Lower lobe of right lung (tissue), 2 donors: ENCODE data around the gene LILRB4. TPM values are rescaled to one million over a fixed set of nuclear protein-coding genes. Genes with fewer than 3 reads are reported as not detected.
"Not testable (repeated sequence)": the region's sequence is repeated elsewhere in the genome, so short reads cannot be mapped to it uniquely, and the experiment has no call there.

Experiments
- ATAC-seq, 2 donors: fragments of 200-7000 bp; cut with Tn5 transposase; one replicate each; pipeline ENCODE4 v1.9.1; 2020 to 2022; ENCODE audit warnings: mild to moderate bottlenecking in 2 of 2, moderate library complexity in 2 of 2
- DNase-seq: peaks from one replicate; pipeline ENCODE4 v3.0.0-alpha.2; 2020
- H3K27ac ChIP-seq: fragments of 200-600 bp; one replicate; pipeline ENCODE4 v1.8.0; 2022
- H3K27me3 ChIP-seq: fragments of 200-600 bp; one replicate; pipeline ENCODE4 v1.8.0; 2022; ENCODE audit warnings: low read depth
- H3K36me3 ChIP-seq: fragments of 200-600 bp; one replicate; pipeline ENCODE4 v1.8.0; 2022; ENCODE audit warnings: mild to moderate bottlenecking
- H3K4me1 ChIP-seq: fragments of 200-600 bp; one replicate; pipeline ENCODE4 v1.8.0; 2022
- H3K4me3 ChIP-seq: fragments of 200-600 bp; one replicate; pipeline ENCODE4 v1.8.0; 2022; ENCODE audit warnings: mild to moderate bottlenecking
- H3K9me3 ChIP-seq: fragments of 200-600 bp; one replicate; pipeline ENCODE4 v1.8.0; 2022
- intact Hi-C: fragments of 100-400 bp; cut with DNase I; formaldehyde crosslinking; loops from one replicate; pipeline ENCODE4 v1.11.0; 2022
- total RNA-seq: library from RNA; stranded (reverse); fragmentation: NEBNext Ultra II Directional; extraction: Animal tissue kit (Norgen Biotek cat#: 25700); gene quantifications from one replicate; pipeline ENCODE4 v1.2.1, GENCODE V29; 2021
- TF ChIP-seq, protein P1 (sequence below): fragments of 200-600 bp; IDR thresholded peaks from one replicate; pipeline ENCODE4 v1.8.0; 2022; ENCODE audit warnings: antibody characterized with exemption, mild to moderate bottlenecking
- donor health status: DM: no; HTN: yes; CAD: no; lungs with severe emphysema.

The LILRB4 gene
- total RNA-seq, 1 donor from 2014 or later: 43.7 TPM

DNA sequence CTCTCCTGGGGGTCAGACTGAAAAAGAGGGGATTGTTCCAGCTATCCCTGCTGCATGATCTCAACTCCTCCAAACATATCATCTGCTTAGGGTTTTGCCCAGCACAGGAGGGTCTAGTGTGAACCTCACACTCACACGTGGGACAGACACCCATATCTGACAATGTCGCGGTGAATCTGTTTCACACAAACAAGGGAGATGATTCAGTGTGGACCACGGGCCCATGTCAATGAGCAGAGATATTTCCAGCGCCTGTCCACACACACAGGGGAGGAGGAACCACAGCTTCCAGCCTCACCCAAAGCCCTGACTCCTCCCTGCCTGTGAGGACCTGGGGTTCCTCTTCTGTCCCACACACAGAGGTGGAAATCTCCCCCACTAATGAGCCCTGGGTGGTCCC, 31.9 kb downstream of the LILRB4 start:
- Histone ChIP-seq H3K4me3 (no peak overlapping the region), H3K27me3 (peaks cover 3% of the 10 kb centered on the region)
- TF ChIP-seq, protein P1, sequence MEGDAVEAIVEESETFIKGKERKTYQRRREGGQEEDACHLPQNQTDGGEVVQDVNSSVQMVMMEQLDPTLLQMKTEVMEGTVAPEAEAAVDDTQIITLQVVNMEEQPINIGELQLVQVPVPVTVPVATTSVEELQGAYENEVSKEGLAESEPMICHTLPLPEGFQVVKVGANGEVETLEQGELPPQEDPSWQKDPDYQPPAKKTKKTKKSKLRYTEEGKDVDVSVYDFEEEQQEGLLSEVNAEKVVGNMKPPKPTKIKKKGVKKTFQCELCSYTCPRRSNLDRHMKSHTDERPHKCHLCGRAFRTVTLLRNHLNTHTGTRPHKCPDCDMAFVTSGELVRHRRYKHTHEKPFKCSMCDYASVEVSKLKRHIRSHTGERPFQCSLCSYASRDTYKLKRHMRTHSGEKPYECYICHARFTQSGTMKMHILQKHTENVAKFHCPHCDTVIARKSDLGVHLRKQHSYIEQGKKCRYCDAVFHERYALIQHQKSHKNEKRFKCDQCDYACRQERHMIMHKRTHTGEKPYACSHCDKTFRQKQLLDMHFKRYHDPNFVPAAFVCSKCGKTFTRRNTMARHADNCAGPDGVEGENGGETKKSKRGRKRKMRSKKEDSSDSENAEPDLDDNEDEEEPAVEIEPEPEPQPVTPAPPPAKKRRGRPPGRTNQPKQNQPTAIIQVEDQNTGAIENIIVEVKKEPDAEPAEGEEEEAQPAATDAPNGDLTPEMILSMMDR: no peak

GRCh38 chr19:54696117-54696548, 33.3 kb downstream of the LILRB4 start:
- intact Hi-C loops: no loop called here

More for the DNA sequence above, 31.9 kb downstream of the LILRB4 start:
- DNase-seq (no peak), ATAC-seq (peak in 1 of 2 donors; percentile 39)
- Histone ChIP-seq H3K27ac (no peak overlapping the region), H3K4me1 (no peaks in the 10 kb centered on the region), H3K9me3 (no peaks in the 10 kb centered on the region), H3K36me3 (no peaks in the 10 kb centered on the region)
- intact Hi-C loops: no loop called here

GRCh38 chr19:54696766-54697165, 34.0 kb downstream of the LILRB4 start:
- TF ChIP-seq, protein P1: no peak
- Histone ChIP-seq H3K4me3 (no peak overlapping the region), H3K36me3 (no peaks in the 10 kb centered on the region), H3K27ac (no peak overlapping the region), H3K9me3 (no peaks in the 10 kb centered on the region), H3K27me3 (peaks cover 3% of the 10 kb centered on the region), H3K4me1 (no peaks in the 10 kb centered on the region)
- intact Hi-C loops: no loop called here
- ATAC-seq (no peak), DNase-seq (no peak)

More at GRCh38 chr19:54696117-54696548, 33.3 kb downstream of the LILRB4 start:
- no peak overlapping the region for H3K4me3 ChIP-seq
- H3K36me3 ChIP-seq: no peaks in the 10 kb centered on the region
- H3K4me1 ChIP-seq: no peaks in the 10 kb centered on the region
- TF ChIP-seq, protein P1: no peak
- DNase-seq (no peak), ATAC-seq (peak in 1 of 2 donors; percentile 27)
- H3K9me3 ChIP-seq: no peaks in the 10 kb centered on the region
- no peak overlapping the region for H3K27ac ChIP-seq
- peaks cover 3% of the 10 kb centered on the region for H3K27me3 ChIP-seq

DNA sequence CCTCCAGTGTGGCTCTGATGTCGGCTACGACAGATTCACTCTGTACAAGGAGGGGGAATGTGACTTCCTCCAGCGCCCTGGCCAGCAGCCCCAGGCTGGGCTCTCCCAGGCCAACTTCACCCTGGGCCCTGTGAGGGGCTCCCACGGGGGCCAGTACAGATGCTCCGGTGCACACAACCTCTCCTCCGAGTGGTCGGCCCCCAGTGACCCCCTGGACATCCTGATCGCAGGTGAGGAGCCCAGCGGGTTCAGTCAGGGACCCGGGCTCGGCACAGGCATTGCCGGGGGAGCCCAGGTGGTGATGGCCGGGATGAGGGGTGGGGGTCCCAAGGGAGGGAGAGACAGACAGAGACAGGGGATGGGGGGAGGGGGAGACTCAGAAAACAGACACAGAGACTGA, 34.9 kb downstream of the LILRB4 start:
- H3K27me3 ChIP-seq, H3K4me3 ChIP-seq, H3K36me3 ChIP-seq, H3K27ac ChIP-seq, intact Hi-C loops, DNase-seq, ATAC-seq, H3K4me1 ChIP-seq, H3K9me3 ChIP-seq: not testable (repeated sequence)

GRCh38 chr19:54704928-54705327, 42.1 kb downstream of the LILRB4 start:
- intact Hi-C loops: no loop called here
- DNase-seq: no peak
- H3K36me3 ChIP-seq: no peaks in the 10 kb centered on the region
- H3K9me3 ChIP-seq: no peaks in the 10 kb centered on the region
- no peak overlapping the region for H3K27ac ChIP-seq
- TF ChIP-seq, protein P1: no peak
- no peaks in the 10 kb centered on the region for H3K4me1 ChIP-seq
- no peak for ATAC-seq
- peaks cover 5% of the 10 kb centered on the region for H3K27me3 ChIP-seq
- H3K4me3 ChIP-seq: no peak overlapping the region

- Histone ChIP-seq H3K27ac (no peak overlapping the region), H3K27me3 (peaks cover 9% of the 10 kb centered on the region), H3K9me3 (no peaks in the 10 kb centered on the region), H3K4me1 (no peaks in the 10 kb centered on the region), H3K4me3 (no peak overlapping the region), H3K36me3 (no peaks in the 10 kb centered on the region)
- ATAC-seq (peak; percentile 28 to 47), DNase-seq (no peak)
- intact Hi-C loops: no loop called here
- TF ChIP-seq, protein P1: no peak
These were observed 45.2 kb downstream of the LILRB4 start for GRCh38 chr19:54707962-54708361.
